HG02840 (cell line): ENCODE measurements around the gene PWP2.
"Not testable (repeated sequence)": the region's sequence is repeated elsewhere in the genome, so short reads cannot be mapped to it uniquely, and the experiment has no call there.

ENCODE experiments used
- ATAC-seq: cut with Tn5 transposase; IDR thresholded peaks from one replicate; pipeline ENCODE4 v1.9.1; 2021; ENCODE audit warnings: mild to moderate bottlenecking, moderate library complexity, moderate number of reproducible peaks; ENCODE audit not compliant: unreplicated experiment, low FRiP score

PWP2 gene

GRCh38 chr21:44082648-44083440 lies 24.4 kb upstream of the PWP2 start:
- no peak for ATAC-seq

- no peak for ATAC-seq
Observed at GRCh38 chr21:44083631-44084291, 23.4 kb upstream of the PWP2 start.

GRCh38 chr21:44084496-44085241 lies 22.5 kb upstream of the PWP2 start:
- no peak for ATAC-seq

GRCh38 chr21:44085491-44086321 lies 21.5 kb upstream of the PWP2 start:
- ATAC-seq: no peak

GRCh38 chr21:44086636-44087425 lies 20.4 kb upstream of the PWP2 start:
- ATAC-seq: no peak

GRCh38 chr21:44087426-44088400 lies 19.5 kb upstream of the PWP2 start:
- no peak for ATAC-seq

- no peak for ATAC-seq
Observed at GRCh38 chr21:44088401-44088780, 18.8 kb upstream of the PWP2 start.

GRCh38 chr21:44089001-44089911 lies 17.9 kb upstream of the PWP2 start:
- no peak for ATAC-seq

GRCh38 chr21:44090325-44090724 lies 16.9 kb upstream of the PWP2 start:
- no peak for ATAC-seq

- no peak for ATAC-seq
Observed at GRCh38 chr21:44092211-44092610, 15.0 kb upstream of the PWP2 start.

GRCh38 chr21:44093761-44094160 lies 13.4 kb upstream of the PWP2 start:
- no peak for ATAC-seq

- ATAC-seq: no peak
Observed at GRCh38 chr21:44094832-44095231, 12.4 kb upstream of the PWP2 start.

- ATAC-seq: not testable (repeated sequence)
Observed at GRCh38 chr21:44098507-44098906, 8.7 kb upstream of the PWP2 start.

- not testable (repeated sequence) for ATAC-seq
Observed at GRCh38 chr21:44098964-44099363, 8.2 kb upstream of the PWP2 start.

- ATAC-seq: not testable (repeated sequence)
Observed at GRCh38 chr21:44107589-44107988, 390 bp downstream of the PWP2 start.

GRCh38 chr21:44113702-44114371 lies 6.6 kb downstream of the PWP2 start:
- not testable (repeated sequence) for ATAC-seq

GRCh38 chr21:44122131-44122530 lies 14.9 kb downstream of the PWP2 start:
- not testable (repeated sequence) for ATAC-seq
